ENCODE data around the gene C1orf226.

DNA sequence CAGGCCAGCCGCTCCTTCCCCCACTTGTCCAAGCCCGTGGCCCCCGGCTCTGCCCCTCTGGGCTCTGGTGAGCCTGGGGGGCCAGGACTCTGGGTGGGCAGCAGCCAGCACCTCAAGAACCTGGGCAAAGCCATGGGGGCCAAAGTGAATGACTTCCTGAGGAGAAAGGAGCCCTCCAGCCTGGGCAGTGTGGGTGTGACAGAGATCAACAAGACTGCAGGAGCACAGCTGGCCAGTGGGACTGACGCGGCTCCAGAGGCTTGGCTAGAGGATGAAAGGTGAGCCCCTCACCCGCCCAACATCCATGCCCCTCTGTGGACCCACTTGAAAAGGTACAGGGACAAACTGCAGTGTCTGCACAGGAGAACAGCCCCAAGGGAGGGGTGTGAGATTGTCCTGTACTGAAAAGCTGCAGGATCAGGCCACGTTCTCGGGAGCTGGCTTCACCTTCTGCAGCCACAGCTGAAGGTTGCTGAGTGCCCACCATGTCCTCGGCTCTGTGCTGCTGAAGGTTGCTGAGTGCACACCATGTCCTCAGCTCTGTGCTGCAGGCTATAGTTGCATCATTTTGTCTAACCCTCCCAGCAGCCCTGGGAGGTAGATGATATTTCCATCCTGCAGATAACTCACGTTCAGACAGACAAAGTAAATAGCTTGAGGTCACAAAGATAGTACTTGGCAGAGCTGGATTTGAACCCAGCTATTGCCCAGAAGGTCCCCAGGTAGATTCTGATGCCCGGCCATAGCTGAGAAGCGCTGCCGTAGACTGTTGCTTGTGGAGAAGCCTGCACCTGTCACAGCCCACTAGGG lies 618 bp downstream of the C1orf226 start:
- TF ChIP-seq, protein P1, sequence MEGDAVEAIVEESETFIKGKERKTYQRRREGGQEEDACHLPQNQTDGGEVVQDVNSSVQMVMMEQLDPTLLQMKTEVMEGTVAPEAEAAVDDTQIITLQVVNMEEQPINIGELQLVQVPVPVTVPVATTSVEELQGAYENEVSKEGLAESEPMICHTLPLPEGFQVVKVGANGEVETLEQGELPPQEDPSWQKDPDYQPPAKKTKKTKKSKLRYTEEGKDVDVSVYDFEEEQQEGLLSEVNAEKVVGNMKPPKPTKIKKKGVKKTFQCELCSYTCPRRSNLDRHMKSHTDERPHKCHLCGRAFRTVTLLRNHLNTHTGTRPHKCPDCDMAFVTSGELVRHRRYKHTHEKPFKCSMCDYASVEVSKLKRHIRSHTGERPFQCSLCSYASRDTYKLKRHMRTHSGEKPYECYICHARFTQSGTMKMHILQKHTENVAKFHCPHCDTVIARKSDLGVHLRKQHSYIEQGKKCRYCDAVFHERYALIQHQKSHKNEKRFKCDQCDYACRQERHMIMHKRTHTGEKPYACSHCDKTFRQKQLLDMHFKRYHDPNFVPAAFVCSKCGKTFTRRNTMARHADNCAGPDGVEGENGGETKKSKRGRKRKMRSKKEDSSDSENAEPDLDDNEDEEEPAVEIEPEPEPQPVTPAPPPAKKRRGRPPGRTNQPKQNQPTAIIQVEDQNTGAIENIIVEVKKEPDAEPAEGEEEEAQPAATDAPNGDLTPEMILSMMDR (IDR thresholded peaks at IDR 0.05 in 2 of 3, conservative IDR thresholded peaks at IDR 0.05 in 1 of 3; ENCODE audit: borderline replicate concordance in 1 of 3, insufficient read depth in 1 of 3, low read depth in 2 of 3, low read length in 2 of 3), result no peak
- no peak for TF ChIP-seq ELF1 (IDR thresholded peaks at IDR 0.05; ENCODE audit: borderline replicate concordance, low read depth)
- no peak for TF ChIP-seq EZH2 (IDR thresholded peaks at IDR 0.05)
- no peak for TF ChIP-seq POLR2AphosphoS5 (IDR thresholded peaks at IDR 0.05; ENCODE audit: low read depth, low read length)
- no peak for TF ChIP-seq POLR2A (IDR thresholded peaks at IDR 0.05; ENCODE audit: borderline replicate concordance, extremely low read depth, insufficient read depth, insufficient read length)
- no peak for TF ChIP-seq CBX3 (IDR thresholded peaks at IDR 0.05; ENCODE audit: low read depth)
- TF ChIP-seq YY1 (IDR thresholded peaks at IDR 0.05; ENCODE audit: extremely low read depth, insufficient replicate concordance, low read depth, low read length), result no peak
- TF ChIP-seq, protein P2, sequence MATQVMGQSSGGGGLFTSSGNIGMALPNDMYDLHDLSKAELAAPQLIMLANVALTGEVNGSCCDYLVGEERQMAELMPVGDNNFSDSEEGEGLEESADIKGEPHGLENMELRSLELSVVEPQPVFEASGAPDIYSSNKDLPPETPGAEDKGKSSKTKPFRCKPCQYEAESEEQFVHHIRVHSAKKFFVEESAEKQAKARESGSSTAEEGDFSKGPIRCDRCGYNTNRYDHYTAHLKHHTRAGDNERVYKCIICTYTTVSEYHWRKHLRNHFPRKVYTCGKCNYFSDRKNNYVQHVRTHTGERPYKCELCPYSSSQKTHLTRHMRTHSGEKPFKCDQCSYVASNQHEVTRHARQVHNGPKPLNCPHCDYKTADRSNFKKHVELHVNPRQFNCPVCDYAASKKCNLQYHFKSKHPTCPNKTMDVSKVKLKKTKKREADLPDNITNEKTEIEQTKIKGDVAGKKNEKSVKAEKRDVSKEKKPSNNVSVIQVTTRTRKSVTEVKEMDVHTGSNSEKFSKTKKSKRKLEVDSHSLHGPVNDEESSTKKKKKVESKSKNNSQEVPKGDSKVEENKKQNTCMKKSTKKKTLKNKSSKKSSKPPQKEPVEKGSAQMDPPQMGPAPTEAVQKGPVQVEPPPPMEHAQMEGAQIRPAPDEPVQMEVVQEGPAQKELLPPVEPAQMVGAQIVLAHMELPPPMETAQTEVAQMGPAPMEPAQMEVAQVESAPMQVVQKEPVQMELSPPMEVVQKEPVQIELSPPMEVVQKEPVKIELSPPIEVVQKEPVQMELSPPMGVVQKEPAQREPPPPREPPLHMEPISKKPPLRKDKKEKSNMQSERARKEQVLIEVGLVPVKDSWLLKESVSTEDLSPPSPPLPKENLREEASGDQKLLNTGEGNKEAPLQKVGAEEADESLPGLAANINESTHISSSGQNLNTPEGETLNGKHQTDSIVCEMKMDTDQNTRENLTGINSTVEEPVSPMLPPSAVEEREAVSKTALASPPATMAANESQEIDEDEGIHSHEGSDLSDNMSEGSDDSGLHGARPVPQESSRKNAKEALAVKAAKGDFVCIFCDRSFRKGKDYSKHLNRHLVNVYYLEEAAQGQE (IDR thresholded peaks at IDR 0.05; ENCODE audit: low read depth), result no peak
- TF ChIP-seq, protein P3, sequence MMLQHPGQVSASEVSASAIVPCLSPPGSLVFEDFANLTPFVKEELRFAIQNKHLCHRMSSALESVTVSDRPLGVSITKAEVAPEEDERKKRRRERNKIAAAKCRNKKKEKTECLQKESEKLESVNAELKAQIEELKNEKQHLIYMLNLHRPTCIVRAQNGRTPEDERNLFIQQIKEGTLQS (IDR thresholded peaks at IDR 0.05), result no peak
- TF ChIP-seq, protein P4, sequence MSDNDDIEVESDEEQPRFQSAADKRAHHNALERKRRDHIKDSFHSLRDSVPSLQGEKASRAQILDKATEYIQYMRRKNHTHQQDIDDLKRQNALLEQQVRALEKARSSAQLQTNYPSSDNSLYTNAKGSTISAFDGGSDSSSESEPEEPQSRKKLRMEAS (IDR thresholded peaks at IDR 0.05), result no peak
- no peak for TF ChIP-seq CEBPB (IDR thresholded peaks at IDR 0.05; ENCODE audit: low read depth)

Measured in HCT116 (cell line).